ENCODE measurements around the gene VPS52. TPM values are rescaled to one million over a fixed set of nuclear protein-coding genes. Genes with fewer than 3 reads are reported as not detected.

VPS52 gene
- total RNA-seq, 2 experiments from 2014 or later, result 79.1 to 84.0 TPM

GRCh38 chr6:33201147-33201545 lies 70.5 kb downstream of the VPS52 start:
- peaks cover 37% of the 10 kb centered on the region for H3K36me3 Mint-ChIP-seq (ENCODE audit: low read depth)
- DNase-seq, result no peak
- POLR2A ChIA-PET, result interaction anchor here (0.6 kb wide), 1 partner anchor 9 kb away, joined by 3 read pairs; no protein-coding TSS in a partner anchor
- CTCF ChIA-PET, result interaction anchor here (0.6 kb wide), 1 partner anchor 123 kb away, joined by 3 read pairs; no protein-coding TSS in a partner anchor
- peak overlapping the region; percentile 99 for H3K27ac Mint-ChIP-seq
- H3K4me1 Mint-ChIP-seq, result peaks cover 74% of the 10 kb centered on the region
- H3K27me3 Mint-ChIP-seq, result no peaks in the 10 kb centered on the region
- H3K9me3 Mint-ChIP-seq, result no peaks in the 10 kb centered on the region
- peak overlapping the region; percentile 100 for H3K4me3 Mint-ChIP-seq

Small RNA genes within 50 kb of the gene (microRNA-seq; reads per million reads assigned to microRNA genes)
- 6.3 reads per million, percentile 33 among the genes with 10 or more reads in this experiment for gene MIR219A1 (ENCODE audit: borderline microRNAs expressed, borderline replicate concordance)
- gene MIR6834 (ENCODE audit: borderline microRNAs expressed, borderline replicate concordance), result not detected
- not detected for gene MIR6873 (ENCODE audit: borderline microRNAs expressed, borderline replicate concordance)

Other genes starting within 250 kb of the VPS52 start
- 10 to 100 TPM; 26.2 to 29.6 TPM for gene HLA-DPA1, start 198.2 kb downstream of the VPS52 start, total RNA-seq
- 10 to 100 TPM; 24.7 to 26.2 TPM for gene HLA-DPB1, start 195.9 kb downstream of the VPS52 start, total RNA-seq
- gene COL11A2, start 79.4 kb downstream of the VPS52 start, total RNA-seq, result 1 to 10 TPM; 1.3 to 1.4 TPM
- 10 to 100 TPM; 45.0 to 46.2 TPM for gene RXRB, start 71.2 kb downstream of the VPS52 start, total RNA-seq
- gene SLC39A7, start 71.0 kb downstream of the VPS52 start, total RNA-seq, result 10 to 100 TPM; 34.8 to 48.5 TPM
- 10 to 100 TPM; 11.0 to 13.6 TPM for gene HSD17B8, start 67.2 kb downstream of the VPS52 start, total RNA-seq
- gene RING1, start 63.4 kb downstream of the VPS52 start, total RNA-seq, result 10 to 100 TPM; 38.1 to 44.0 TPM
- 1,000 to 10,000 TPM; 2,438 to 3,135 TPM for gene RPS18, start 199 bp upstream of the VPS52 start, total RNA-seq
- gene B3GALT4, start 5.2 kb upstream of the VPS52 start, total RNA-seq, result 10 to 100 TPM; 18.3 to 21.5 TPM
- gene WDR46, start 17.4 kb upstream of the VPS52 start, total RNA-seq, result 10 to 100 TPM; 53.4 to 54.8 TPM
- gene PFDN6, start 17.7 kb upstream of the VPS52 start, total RNA-seq, result 10 to 100 TPM; 57.0 to 67.2 TPM
- gene RGL2, start 27.1 kb upstream of the VPS52 start, total RNA-seq, result 10 to 100 TPM; 52.6 to 52.8 TPM
- 100 to 1,000 TPM; 246 to 263 TPM for gene TAPBP, start 42.2 kb upstream of the VPS52 start, total RNA-seq
- gene ZBTB22, start 45.9 kb upstream of the VPS52 start, total RNA-seq, result 10 to 100 TPM; 15.8 to 16.9 TPM
- gene DAXX, start 51.1 kb upstream of the VPS52 start, total RNA-seq, result 100 to 1,000 TPM in 1 of 2 experiments, 10 to 100 TPM in 1; 98.9 to 113 TPM
- gene KIFC1, start 119.9 kb upstream of the VPS52 start, total RNA-seq, result 100 to 1,000 TPM; 157 to 167 TPM
- 10 to 100 TPM; 34.2 to 37.7 TPM for gene PHF1, start 139.1 kb upstream of the VPS52 start, total RNA-seq
- 100 to 1,000 TPM; 191 to 207 TPM for gene CUTA, start 146.2 kb upstream of the VPS52 start, total RNA-seq
- gene SYNGAP1, start 148.2 kb upstream of the VPS52 start, total RNA-seq, result 10 to 100 TPM; 42.9 to 44.9 TPM
- 1 to 10 TPM; 9.0 to 9.9 TPM for gene ZBTB9, start 182.7 kb upstream of the VPS52 start, total RNA-seq